ENCODE measurements around the gene NDUFV2.
"Not testable (repeated sequence)": the region's sequence is repeated elsewhere in the genome, so short reads cannot be mapped to it uniquely, and the experiment has no call there.

Gene NDUFV2

DNA sequence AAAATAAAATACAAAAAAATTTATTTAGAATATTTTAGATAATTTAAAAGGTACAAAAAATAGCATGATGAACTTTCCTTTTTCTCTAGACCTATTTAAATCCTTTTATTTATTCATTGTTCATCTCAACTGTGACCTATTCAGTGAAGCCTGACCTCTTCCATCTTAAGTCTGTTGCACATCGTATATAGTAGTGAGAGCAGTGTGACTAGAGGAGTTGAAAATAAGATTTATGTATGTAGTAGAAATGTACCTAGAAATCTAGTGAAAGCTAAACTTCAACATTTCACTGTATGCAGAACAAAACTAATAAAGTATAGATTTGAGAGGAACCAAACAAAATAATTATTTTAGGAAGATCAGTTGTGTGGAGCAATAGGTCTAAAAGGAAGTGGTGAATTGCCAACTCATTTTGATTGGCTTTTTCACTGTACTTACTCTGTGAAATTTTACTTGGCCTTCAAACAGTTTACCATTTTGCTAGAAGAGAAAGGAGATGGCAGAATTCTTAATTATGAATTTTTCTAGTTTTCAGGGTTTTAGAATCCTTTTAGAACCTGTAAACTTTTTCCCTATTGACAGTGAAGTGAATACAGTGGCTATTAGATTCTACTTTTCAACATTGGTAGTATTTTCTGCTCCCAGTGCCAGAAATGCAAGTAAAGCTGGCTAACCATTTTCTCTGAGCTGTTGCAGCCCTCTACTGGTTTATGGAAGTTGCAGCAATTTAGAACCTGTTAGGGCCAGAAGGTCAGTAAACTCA lies 45.1 kb downstream of the NDUFV2 start:
- no peak for DNase-seq (ENCODE audit: low read depth, low spot score)
- no peaks in the 10 kb centered on the region for H3K4me1 ChIP-seq (ENCODE audit: control insufficient read depth, insufficient read depth, low read length)
- no peaks in the 10 kb centered on the region for H3K27me3 ChIP-seq (ENCODE audit: control insufficient read depth, insufficient read depth, low read length)
- no peak overlapping the region for H3K27ac ChIP-seq (ENCODE audit: low read length)
- no peak overlapping the region for H3K4me3 ChIP-seq (ENCODE audit: low read length)
- no peaks in the 10 kb centered on the region for H3K36me3 ChIP-seq (ENCODE audit: control insufficient read depth, insufficient read depth, low read length)
- H3K9me3 ChIP-seq (ENCODE audit: control insufficient read depth, insufficient read depth, low read length), result no peaks in the 10 kb centered on the region
- no CpG with 5 or more reads among the region's 1 CpG for WGBS (ENCODE audit: insufficient coverage, insufficient read length)

- H3K27ac ChIP-seq (ENCODE audit: low read length), result no peak overlapping the region
- no peak overlapping the region for H3K4me3 ChIP-seq (ENCODE audit: low read length)
- no peaks in the 10 kb centered on the region for H3K4me1 ChIP-seq (ENCODE audit: control insufficient read depth, insufficient read depth, low read length)
- no peaks in the 10 kb centered on the region for H3K9me3 ChIP-seq (ENCODE audit: control insufficient read depth, insufficient read depth, low read length)
- H3K36me3 ChIP-seq (ENCODE audit: control insufficient read depth, insufficient read depth, low read length), result no peaks in the 10 kb centered on the region
- WGBS (ENCODE audit: insufficient coverage, insufficient read length), result no CpG with 5 or more reads among the region's 1 CpG
- DNase-seq (ENCODE audit: low read depth, low spot score), result no peak
- no peaks in the 10 kb centered on the region for H3K27me3 ChIP-seq (ENCODE audit: control insufficient read depth, insufficient read depth, low read length)
Observed at GRCh38 chr18:9148203-9148552, 45.7 kb downstream of the NDUFV2 start.

DNA sequence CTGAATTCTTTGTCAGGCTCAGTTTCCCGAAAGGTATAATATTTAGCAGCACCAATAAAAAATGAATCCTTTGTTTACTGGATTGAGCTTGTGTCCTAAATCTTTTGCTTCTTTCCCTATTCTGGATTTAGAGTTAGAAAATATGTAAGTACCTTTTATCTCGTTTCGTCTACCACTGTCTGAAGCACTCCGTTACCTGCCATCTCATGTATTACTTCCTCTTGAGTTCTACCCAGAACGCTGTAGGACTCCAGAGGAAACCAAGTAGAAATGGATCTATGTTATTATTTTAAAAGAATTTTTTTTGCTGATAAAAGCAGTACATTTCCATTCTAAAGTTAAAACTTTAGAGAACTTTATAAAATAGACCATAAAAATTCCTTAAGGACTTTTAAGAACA lies 47.6 kb downstream of the NDUFV2 start:
- Histone ChIP-seq H3K9me3 (ENCODE audit: control insufficient read depth, insufficient read depth, low read length) (no peaks in the 10 kb centered on the region), H3K36me3 (ENCODE audit: control insufficient read depth, insufficient read depth, low read length) (no peaks in the 10 kb centered on the region)
- no CpG with 5 or more reads among the region's 5 CpGs for WGBS (ENCODE audit: insufficient coverage, insufficient read length)

DNA sequence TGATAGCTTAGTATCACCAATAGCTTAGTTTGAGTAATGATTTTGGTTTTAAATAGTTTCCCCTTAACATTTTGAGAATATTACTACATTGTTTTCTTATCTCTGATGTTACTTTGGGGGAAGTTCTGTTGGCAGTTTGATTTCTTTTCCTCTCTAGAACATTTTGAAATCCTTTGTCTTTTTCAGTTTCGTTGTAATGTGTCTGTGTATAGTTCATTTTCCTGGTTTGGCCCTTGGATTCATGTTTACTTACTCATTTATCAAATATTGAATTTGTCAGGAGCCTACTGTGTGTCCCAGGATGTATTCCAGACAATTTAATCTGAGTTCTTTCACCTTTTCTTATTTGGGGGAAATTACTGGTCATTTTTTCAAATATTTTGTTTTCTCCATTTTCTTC lies 50.8 kb downstream of the NDUFV2 start:
- no peak overlapping the region for H3K27ac ChIP-seq (ENCODE audit: low read length)
- WGBS (ENCODE audit: insufficient coverage, insufficient read length), result no CpG with 5 or more reads among the region's 1 CpG
- DNase-seq (ENCODE audit: low read depth, low spot score), result no peak

More for the DNA sequence above, 47.6 kb downstream of the NDUFV2 start:
- DNase-seq (ENCODE audit: low read depth, low spot score), result no peak
- no peak overlapping the region for H3K27ac ChIP-seq (ENCODE audit: low read length)
- H3K4me3 ChIP-seq (ENCODE audit: low read length), result no peak overlapping the region
- H3K27me3 ChIP-seq (ENCODE audit: control insufficient read depth, insufficient read depth, low read length), result no peaks in the 10 kb centered on the region
- H3K4me1 ChIP-seq (ENCODE audit: control insufficient read depth, insufficient read depth, low read length), result no peaks in the 10 kb centered on the region

DNA sequence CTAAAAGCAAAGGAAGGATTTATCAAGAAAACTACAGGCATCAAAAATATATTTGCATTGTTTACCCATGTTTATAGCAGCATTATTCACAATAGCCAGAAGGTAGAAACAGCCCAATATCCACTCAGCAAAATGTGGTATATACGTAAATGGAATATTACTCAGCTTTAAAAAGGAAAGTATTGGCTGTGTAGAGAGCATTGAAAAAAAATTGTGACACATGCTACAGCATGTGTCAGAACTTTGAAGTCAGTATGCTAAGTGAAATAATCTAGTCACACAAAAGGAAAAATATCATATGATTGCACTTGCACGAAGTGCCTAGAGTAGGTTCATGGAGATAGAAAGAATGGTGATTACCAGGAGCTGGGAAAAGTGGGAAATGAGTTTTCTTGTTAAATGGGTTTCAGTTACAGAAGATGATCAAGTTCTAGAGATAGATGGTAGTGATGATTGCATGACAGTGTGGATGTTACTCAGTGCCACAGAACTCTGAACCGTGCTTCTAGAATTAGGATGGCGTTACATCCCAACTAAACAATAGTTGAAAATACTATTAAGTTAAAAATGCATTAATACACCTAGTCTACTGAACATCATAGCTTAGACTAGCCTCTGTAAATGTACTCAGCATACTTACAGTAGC lies 54.2 kb downstream of the NDUFV2 start:
- no peaks in the 10 kb centered on the region for H3K27me3 ChIP-seq (ENCODE audit: control insufficient read depth, insufficient read depth, low read length)
- H3K4me3 ChIP-seq (ENCODE audit: low read length), result no peak overlapping the region
- H3K4me1 ChIP-seq (ENCODE audit: control insufficient read depth, insufficient read depth, low read length), result no peaks in the 10 kb centered on the region
- no peaks in the 10 kb centered on the region for H3K36me3 ChIP-seq (ENCODE audit: control insufficient read depth, insufficient read depth, low read length)
- DNase-seq (ENCODE audit: low read depth, low spot score), result no peak
- H3K27ac ChIP-seq (ENCODE audit: low read length), result no peak overlapping the region
- no peaks in the 10 kb centered on the region for H3K9me3 ChIP-seq (ENCODE audit: control insufficient read depth, insufficient read depth, low read length)
- no CpG with 5 or more reads among the region's 4 CpGs for WGBS (ENCODE audit: insufficient coverage, insufficient read length)

More for the DNA sequence above, 50.8 kb downstream of the NDUFV2 start:
- Histone ChIP-seq H3K4me3 (ENCODE audit: low read length) (no peak overlapping the region), H3K27me3 (ENCODE audit: control insufficient read depth, insufficient read depth, low read length) (no peaks in the 10 kb centered on the region), H3K9me3 (ENCODE audit: control insufficient read depth, insufficient read depth, low read length) (no peaks in the 10 kb centered on the region), H3K36me3 (ENCODE audit: control insufficient read depth, insufficient read depth, low read length) (no peaks in the 10 kb centered on the region), H3K4me1 (ENCODE audit: control insufficient read depth, insufficient read depth, low read length) (no peaks in the 10 kb centered on the region)

GRCh38 chr18:9157806-9158205 lies 55.3 kb downstream of the NDUFV2 start:
- Histone ChIP-seq H3K9me3 (ENCODE audit: control insufficient read depth, insufficient read depth, low read length) (no peaks in the 10 kb centered on the region), H3K4me3 (ENCODE audit: low read length) (no peak overlapping the region), H3K4me1 (ENCODE audit: control insufficient read depth, insufficient read depth, low read length) (no peaks in the 10 kb centered on the region), H3K27me3 (ENCODE audit: control insufficient read depth, insufficient read depth, low read length) (no peaks in the 10 kb centered on the region), H3K27ac (ENCODE audit: low read length) (no peak overlapping the region), H3K36me3 (ENCODE audit: control insufficient read depth, insufficient read depth, low read length) (no peaks in the 10 kb centered on the region)
- DNase-seq (ENCODE audit: low read depth, low spot score), result no peak
- no CpG with 5 or more reads among the region's 2 CpGs for WGBS (ENCODE audit: insufficient coverage, insufficient read length)

DNA sequence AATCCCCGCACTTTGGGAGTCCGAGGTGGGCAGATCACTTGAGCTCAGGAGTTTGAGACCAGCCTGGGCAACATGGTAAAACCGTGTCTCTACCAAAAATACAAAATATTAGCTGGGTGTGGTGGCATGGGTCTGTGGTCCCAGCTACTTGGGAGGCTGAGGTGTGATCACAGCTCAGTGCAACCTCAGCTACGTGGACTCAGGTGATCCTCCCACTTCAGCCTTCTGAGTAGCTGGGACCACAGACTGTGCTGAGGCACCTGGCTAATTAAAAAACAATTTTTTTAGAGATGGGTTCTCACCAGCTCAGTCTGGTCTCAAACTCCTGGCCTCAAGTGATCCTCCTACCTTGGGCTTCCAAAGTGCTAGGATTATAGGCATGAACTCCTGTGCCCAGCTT lies 57.5 kb downstream of the NDUFV2 start:
- no peaks in the 10 kb centered on the region for H3K27me3 ChIP-seq (ENCODE audit: control insufficient read depth, insufficient read depth, low read length)
- DNase-seq (ENCODE audit: low read depth, low spot score), result no peak
- H3K4me3 ChIP-seq (ENCODE audit: low read length), result no peak overlapping the region
- no peaks in the 10 kb centered on the region for H3K9me3 ChIP-seq (ENCODE audit: control insufficient read depth, insufficient read depth, low read length)
- no peaks in the 10 kb centered on the region for H3K36me3 ChIP-seq (ENCODE audit: control insufficient read depth, insufficient read depth, low read length)
- H3K27ac ChIP-seq (ENCODE audit: low read length), result no peak overlapping the region
- H3K4me1 ChIP-seq (ENCODE audit: control insufficient read depth, insufficient read depth, low read length), result no peaks in the 10 kb centered on the region
- WGBS (ENCODE audit: insufficient coverage, insufficient read length), result no CpG with 5 or more reads among the region's 4 CpGs

DNA sequence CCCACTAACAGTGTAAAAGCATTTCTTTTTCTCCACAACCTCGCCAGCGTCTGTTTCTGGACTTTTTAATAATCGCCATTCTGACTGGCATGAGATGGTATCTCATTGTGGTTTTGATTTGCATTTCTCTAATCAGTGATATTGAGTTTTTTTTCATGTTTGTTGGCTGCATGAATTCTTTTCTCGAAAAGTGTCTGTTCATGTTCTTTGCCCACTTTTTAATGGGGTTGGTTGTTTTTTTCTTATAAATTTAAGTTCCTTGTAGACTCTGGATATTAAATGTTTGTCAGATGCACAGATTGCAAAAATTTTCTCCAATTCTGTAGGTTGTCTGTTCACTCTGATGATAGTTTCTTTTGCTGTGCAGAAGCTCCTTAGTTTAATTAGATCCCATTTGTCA lies 60.2 kb downstream of the NDUFV2 start:
- not testable (repeated sequence) for DNase-seq (ENCODE audit: low read depth, low spot score); H3K36me3 ChIP-seq (ENCODE audit: control insufficient read depth, insufficient read depth, low read length)

GRCh38 chr18:9164149-9164548 lies 61.6 kb downstream of the NDUFV2 start:
- H3K4me3 ChIP-seq (ENCODE audit: low read length); H3K4me1 ChIP-seq (ENCODE audit: control insufficient read depth, insufficient read depth, low read length): not testable (repeated sequence)

More for the DNA sequence above, 60.2 kb downstream of the NDUFV2 start:
- not testable (repeated sequence) for H3K4me1 ChIP-seq (ENCODE audit: control insufficient read depth, insufficient read depth, low read length); H3K27me3 ChIP-seq (ENCODE audit: control insufficient read depth, insufficient read depth, low read length); H3K9me3 ChIP-seq (ENCODE audit: control insufficient read depth, insufficient read depth, low read length); H3K4me3 ChIP-seq (ENCODE audit: low read length); H3K27ac ChIP-seq (ENCODE audit: low read length)
- no CpG with 5 or more reads among the region's 4 CpGs for WGBS (ENCODE audit: insufficient coverage, insufficient read length)

GRCh38 chr18:9165883-9166282 lies 63.4 kb downstream of the NDUFV2 start:
- H3K27me3 ChIP-seq (ENCODE audit: control insufficient read depth, insufficient read depth, low read length); H3K9me3 ChIP-seq (ENCODE audit: control insufficient read depth, insufficient read depth, low read length); H3K4me3 ChIP-seq (ENCODE audit: low read length); H3K36me3 ChIP-seq (ENCODE audit: control insufficient read depth, insufficient read depth, low read length); DNase-seq (ENCODE audit: low read depth, low spot score); H3K4me1 ChIP-seq (ENCODE audit: control insufficient read depth, insufficient read depth, low read length); H3K27ac ChIP-seq (ENCODE audit: low read length): not testable (repeated sequence)
- no CpG with 5 or more reads among the region's 3 CpGs for WGBS (ENCODE audit: insufficient coverage, insufficient read length)

More at GRCh38 chr18:9164149-9164548, 61.6 kb downstream of the NDUFV2 start:
- not testable (repeated sequence) for H3K27ac ChIP-seq (ENCODE audit: low read length); DNase-seq (ENCODE audit: low read depth, low spot score); H3K36me3 ChIP-seq (ENCODE audit: control insufficient read depth, insufficient read depth, low read length); H3K9me3 ChIP-seq (ENCODE audit: control insufficient read depth, insufficient read depth, low read length); H3K27me3 ChIP-seq (ENCODE audit: control insufficient read depth, insufficient read depth, low read length)

DNA sequence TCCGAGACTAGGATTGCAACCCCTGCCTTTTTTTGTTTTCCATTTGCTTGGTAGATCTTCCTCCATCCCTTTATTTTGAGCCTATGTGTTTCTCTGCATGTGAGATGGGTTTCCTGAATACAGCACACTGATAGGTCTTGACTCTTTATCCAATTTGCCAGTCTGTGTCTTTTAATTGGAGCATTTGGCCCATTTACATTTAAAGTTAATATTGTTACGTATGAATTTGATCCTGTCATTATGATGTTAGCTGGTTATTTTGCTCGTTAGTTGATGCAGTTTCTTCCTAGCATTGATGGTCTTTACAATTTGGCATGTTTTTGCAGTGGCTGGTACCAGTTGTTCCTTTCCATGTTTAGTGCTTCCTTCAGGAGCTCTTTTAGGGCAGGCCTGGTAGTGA lies 67.0 kb downstream of the NDUFV2 start:
- not testable (repeated sequence) for H3K27ac ChIP-seq (ENCODE audit: low read length); H3K27me3 ChIP-seq (ENCODE audit: control insufficient read depth, insufficient read depth, low read length); H3K4me1 ChIP-seq (ENCODE audit: control insufficient read depth, insufficient read depth, low read length); H3K9me3 ChIP-seq (ENCODE audit: control insufficient read depth, insufficient read depth, low read length); DNase-seq (ENCODE audit: low read depth, low spot score); H3K36me3 ChIP-seq (ENCODE audit: control insufficient read depth, insufficient read depth, low read length); H3K4me3 ChIP-seq (ENCODE audit: low read length)
- no CpG with 5 or more reads among the region's 3 CpGs for WGBS (ENCODE audit: insufficient coverage, insufficient read length)

All from iPS DF 6.9 (cell line).